HG02763 (cell line): Measurements from ENCODE around the gene GRHL1.
"Not testable (repeated sequence)": the region's sequence is repeated elsewhere in the genome, so short reads cannot be mapped to it uniquely, and the experiment has no call there.

Source experiments
- ATAC-seq: cut with Tn5 transposase; IDR thresholded peaks from one replicate; pipeline ENCODE4 v1.9.1; 2021; ENCODE audit warnings: mild to moderate bottlenecking, moderate library complexity; ENCODE audit not compliant: unreplicated experiment

GRHL1 gene, protein sequence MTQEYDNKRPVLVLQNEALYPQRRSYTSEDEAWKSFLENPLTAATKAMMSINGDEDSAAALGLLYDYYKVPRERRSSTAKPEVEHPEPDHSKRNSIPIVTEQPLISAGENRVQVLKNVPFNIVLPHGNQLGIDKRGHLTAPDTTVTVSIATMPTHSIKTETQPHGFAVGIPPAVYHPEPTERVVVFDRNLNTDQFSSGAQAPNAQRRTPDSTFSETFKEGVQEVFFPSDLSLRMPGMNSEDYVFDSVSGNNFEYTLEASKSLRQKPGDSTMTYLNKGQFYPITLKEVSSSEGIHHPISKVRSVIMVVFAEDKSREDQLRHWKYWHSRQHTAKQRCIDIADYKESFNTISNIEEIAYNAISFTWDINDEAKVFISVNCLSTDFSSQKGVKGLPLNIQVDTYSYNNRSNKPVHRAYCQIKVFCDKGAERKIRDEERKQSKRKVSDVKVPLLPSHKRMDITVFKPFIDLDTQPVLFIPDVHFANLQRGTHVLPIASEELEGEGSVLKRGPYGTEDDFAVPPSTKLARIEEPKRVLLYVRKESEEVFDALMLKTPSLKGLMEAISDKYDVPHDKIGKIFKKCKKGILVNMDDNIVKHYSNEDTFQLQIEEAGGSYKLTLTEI

DNA sequence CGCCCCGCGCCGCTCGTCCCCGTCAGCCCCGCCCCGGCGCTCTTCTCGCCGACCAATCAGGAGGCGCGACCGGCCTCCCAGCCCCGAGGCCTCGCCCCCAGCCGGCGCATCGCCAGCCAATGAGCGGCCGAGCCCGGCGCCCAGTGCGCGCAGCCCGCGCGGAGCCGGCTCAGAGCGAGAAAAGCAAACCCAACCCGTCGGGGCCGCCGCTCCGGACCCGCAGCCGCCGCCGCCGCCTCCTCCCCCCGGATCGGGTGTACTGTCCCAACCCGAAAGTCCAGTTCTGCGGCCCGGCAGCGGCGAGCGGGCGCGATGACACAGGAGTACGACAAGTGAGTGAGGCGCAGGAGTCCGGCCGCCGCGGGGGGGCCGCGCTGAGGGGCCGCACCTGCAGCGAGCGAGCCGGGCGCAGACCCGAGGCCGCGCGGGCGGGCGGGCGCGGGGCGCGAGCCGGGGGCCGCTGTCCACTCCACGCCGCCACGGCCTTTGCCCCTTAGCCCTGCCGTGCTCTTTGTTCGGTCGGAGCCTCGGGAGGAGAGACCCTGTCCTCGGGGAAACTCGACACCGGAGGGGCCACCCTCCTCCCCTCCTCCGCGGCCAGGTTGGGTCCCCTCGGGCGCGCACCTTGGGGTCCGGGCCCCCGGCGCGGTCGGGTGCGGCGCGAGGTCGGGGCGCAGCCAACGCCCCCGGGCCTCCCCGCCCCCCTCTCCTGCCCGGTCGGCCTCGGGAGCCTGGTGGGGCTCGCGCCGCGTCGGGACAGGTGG, at the start of gene GRHL1:
Gene GRHL1, plus strand, starts transcription at position 172 of the 764 bp plus-strand sequence. Its CDS starts 141 bp downstream, at position 313.
- peak; percentile 93 for ATAC-seq

DNA sequence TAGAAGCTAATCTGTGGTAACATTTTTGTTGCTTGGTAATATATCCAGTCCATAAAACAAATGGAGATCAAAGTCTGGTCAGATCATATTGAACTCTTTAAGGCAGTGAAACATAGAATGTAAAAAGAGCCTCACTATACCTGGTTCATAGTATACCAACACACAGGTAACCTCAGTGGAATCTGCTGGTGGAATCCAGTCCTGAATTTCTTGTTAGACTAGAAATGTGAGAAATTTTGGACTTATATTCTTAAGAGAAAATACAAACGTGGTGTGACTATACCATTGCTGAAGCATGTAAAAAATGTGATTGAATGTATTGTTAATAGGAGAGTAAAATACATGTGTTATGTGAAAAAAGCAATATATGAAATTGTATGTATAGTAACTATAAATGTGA, 46.1 kb upstream of the GRHL1 start:
- ATAC-seq, result no peak

DNA sequence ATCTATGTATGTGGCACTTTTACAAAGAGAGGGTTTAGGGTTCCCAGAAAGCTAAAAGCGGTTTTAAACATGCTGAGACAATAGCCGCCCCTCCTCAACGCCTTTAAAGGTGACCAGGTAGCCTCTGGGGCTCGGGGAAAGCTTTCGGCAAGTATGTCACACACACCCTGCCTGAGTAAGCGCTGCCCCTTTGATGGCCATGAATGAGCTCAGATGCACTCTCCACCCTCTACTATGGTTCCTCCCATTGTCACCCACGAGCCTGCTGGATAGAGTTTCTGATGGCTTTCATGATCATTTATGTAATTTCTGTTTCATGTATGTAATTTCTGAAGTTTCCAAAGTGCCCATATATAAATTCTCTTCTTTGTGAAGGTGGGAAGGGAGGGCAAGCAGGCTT, 44.1 kb upstream of the GRHL1 start:
- no peak for ATAC-seq

DNA sequence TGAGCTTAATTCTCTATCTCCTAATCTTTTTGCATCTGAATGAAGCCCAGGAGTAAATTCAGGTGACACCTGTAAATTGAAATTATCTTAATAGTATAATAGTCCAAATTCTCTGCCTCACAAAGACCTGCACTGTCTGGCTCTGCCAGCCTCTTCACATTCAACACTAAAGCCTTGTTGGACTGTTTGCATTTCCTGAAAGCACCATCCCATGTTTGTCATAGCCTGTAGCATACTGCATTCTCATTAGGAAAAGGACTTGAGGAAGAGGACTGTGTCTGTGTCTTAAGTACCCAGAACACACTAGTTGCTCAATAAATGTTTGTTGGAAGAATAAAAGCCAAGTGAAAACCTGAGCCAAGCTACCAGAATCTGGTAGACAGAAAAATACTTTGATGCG, 42.9 kb upstream of the GRHL1 start:
- ATAC-seq, result no peak

DNA sequence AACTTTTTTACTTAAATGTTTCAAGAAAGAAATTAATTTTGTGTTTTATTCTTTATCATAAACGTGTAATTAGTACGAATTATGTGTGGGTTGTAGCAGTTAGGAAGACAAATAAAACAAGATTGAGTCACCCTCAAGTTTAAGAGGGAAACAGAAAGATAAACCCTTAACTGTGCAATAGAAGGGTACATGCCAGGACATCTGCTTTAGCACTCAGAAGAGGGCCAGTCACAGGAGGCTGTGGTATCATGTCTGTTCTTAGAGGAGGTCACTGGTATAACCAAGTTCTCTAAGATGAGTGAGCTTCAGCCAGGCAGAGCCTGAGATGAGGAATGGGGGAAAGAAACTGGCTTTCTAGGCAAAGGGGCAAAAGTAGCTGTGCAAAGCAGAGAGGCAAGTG, 42.4 kb upstream of the GRHL1 start:
- ATAC-seq, result no peak

DNA sequence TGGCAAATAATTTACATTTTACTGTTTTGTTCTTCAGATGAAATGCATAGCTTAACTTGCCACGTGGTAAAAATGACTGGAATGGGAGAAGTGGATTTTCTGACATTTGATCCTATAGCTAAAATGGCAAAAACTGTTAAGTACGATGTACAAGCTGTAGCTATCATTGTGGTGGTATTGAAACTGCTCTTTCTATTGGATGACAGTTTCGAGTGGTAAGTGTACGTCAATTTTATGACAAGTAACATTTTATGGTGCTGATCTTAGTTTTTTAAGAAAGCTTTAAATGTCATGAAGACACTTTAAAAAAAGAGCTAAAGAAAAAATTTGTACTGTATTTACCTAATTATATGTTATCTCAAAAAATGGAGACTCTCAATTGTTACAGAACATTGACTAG, 40.8 kb upstream of the GRHL1 start:
- no peak for ATAC-seq

DNA sequence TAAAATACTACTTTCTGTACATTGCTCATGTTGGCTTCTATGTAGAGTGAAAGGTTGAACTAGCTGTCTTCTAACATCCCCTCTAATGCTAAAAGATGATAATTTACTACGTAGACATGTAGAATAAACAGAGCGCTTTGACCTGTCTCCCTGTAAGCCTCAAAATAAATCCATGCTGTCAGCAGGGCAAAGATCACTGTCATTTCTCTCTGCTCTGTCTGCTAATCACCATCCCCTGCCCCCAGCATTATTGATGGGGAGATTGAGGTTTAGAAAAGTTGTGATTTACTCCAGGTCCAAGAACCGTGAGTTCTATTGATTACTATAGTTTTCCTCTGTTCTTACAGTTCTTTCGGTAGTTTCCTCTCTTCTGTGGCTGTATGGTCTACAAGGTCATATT, 39.0 kb upstream of the GRHL1 start:
- no peak for ATAC-seq

DNA sequence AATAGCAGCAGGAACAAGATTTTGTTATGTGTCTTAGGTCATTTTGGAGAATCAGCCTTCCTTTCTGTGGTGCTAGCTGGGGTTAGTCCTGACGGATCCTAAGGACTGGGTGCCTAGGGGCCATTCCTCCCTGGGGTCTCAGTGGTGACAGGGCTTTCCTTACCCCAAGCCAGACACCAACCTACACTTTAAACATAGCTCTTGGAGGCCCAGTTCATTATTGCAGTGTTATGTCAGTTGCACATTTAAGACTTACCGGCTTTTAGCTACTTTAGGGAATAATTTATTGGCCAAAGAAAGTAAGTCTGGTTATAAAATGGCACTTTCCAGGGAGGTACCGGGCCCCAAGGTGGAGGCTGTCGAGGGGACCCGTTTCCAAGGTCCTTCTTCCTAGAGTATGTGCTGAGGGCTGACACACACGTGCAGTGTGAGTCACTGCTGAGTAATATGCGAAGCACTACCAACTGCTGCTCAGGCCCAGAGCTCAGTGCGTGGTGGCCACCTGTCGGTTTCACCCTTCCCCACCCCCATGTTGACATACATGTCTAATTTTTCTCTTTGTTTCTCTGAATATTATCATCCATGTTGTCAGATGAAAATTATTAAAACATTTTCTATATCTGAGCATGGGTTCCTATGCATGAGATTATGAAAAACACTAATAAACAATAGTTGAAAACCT, 37.0 kb upstream of the GRHL1 start:
- peak; percentile 96 for ATAC-seq

DNA sequence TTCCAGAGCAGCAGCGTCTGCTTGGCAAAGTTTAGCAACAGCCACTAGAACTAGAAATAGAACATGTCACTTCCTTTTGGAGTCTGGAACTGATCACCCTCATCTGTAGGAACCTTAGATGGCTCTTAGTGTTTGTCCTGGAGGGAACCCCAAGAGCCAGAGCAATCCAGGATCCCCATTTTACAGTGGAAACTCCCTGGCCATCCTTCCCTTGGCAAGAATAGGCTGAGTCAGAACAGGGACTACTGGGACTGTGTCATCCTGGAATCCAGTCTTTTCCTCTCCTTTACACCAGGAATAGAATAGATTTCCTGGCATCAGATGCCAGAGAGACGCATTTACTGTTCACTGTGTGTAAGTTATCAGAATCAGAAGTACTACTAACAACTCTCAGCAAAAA, 33.2 kb upstream of the GRHL1 start:
- no peak for ATAC-seq

DNA sequence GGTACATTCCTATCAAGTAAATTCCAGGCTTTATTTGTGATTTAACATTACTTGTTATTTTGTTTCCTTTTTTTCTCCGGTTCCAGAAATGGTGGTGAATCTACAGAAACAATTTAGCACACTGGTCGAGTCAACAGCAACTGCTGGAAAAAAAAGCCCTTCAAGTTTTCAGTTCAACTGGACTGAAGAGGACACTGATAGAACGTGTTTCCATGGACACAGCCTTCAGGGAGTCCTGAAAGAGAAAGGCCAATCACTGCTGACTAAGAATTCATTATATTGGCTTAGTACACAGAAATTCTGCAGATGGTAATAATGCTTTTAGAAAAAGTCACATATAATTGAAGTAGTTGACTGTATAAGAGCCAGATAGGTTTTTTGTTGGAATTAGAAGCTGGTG, 32.0 kb upstream of the GRHL1 start:
- no peak for ATAC-seq

DNA sequence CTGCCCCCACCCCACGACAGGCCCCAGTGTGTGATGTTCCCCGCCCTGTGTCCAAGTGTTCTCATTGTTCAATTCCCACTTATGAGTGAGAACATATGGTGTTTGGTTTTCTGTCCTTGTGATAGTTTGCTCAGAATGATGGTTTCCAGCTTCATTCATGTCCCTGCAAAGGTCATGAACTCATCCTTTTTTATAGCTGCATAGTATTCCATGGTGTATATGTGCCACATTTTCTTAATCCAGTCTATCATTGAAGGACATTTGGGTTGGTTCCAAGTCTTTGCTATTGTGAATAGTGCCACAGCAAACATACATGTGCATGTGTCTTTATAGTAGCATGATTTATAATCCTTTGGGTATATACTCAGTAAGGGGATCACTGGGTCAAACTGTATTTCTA, 24.5 kb upstream of the GRHL1 start:
- not testable (repeated sequence) for ATAC-seq

DNA sequence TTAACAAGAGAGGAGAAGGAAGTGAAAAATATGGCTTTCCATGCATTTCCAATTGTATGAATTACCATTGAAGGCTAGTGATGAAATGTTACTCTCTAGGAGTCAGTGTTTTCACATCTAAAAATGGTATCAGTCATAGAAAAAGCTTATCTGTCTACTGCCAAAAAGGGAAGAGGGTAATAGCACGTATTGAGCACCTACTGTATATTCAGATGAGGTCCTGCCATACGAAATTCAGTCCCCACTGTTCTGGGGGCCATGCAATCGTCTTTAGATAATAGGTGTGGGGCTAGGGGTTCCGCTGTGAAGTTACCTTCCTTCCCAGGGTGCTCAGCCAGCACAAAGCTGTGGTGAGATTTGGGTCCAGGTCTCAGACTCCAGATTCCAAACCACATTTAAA, 14.2 kb upstream of the GRHL1 start:
- no peak for ATAC-seq

DNA sequence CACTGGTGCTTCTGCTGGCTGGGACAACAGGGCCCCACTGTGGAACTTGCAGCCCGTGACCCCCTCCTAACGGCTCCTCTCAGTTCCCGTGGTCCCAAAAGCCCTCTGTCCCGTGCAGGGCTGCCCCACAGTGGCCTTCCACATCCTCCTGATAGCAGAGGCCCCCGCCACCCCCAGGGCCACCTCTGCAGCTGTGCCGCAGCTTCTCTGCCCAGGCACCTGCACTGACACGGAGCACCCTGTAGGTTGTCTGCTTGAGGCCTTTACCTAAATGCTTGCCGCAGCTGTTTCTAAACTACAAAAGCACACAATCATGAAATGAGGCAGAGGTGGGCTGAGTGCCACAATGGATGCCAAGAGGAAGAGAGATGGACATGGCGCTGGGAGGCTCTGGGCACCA, 13.5 kb upstream of the GRHL1 start:
- ATAC-seq, result no peak

DNA sequence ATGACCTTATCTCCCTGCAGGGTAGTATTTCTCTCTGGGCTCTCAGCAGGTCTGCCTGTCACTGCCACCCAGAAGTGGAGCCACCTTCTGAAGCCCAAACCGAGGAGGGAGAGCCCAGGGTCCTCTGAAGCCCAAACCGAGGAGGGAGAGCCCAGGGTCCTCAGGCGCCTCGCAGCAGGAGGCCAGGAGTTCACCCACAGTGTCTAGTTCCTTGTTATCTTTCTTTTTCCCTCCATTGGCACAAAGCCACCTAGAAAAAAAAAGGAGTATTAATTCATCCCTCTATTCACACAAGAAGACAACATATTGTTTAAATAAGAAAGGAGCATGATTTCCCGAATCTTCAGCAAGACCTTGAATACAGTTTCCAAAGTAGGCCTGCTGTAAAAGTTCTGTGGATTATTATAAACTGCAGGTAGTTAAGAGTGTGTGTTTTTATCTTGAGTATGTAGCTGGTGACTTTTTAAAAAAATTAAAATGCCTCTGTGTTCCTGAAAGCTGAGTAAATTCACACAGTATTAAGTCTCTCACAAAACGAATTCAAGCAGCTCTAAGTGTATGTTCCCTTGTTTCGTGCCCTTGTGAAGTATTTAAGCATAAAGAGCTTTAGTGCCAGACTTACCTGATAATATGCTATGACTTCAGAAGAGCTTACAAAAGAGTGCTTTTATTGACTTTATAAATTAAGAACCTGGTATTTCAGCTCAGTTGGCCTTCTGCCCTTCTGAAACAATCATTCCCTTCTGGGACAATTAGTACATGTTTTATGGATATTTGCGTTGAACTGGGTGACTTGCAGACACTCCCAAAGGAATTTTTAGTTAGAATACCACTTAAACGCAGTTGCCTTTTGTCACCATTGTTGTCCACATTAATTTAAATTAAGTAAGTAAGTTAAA, 11.7 kb upstream of the GRHL1 start:
- ATAC-seq, result no peak

DNA sequence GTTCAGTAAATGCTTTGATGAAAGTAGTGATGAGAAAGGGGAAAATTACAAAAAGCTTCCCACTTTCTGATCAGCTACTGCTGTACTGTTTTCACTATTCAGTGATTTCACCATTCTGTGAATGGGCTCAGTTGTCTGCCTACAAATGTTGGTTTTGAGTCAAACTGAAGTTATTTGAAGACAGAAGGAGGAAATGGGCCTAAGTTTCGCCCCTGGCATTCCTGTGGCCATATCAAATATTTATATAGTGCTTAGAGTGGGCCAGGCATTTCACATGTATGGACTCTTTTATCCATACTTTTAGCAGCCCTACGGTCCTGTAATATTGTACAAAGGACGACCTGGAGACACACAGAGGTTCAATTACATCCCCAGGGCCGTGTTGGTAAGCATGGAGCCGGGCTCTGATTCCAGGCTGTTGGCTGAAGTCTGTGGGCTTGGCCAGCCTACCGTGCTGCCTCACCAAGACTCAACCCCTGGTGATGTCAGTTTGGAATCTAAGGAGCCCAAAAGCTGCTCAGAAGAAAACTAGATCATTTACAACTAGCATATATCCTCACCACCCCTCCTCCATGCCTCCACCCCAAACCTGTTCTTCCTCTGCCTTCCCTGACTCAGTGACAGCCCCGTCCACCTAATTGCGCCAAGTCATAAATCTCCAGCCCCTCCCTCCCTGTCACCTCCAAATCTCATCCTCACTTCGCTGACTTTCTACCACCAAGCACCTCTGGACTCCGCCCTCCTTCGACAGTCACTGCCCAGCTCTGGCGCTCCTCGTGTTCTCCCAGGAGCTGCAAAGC, 10.1 kb upstream of the GRHL1 start:
- no peak for ATAC-seq

DNA sequence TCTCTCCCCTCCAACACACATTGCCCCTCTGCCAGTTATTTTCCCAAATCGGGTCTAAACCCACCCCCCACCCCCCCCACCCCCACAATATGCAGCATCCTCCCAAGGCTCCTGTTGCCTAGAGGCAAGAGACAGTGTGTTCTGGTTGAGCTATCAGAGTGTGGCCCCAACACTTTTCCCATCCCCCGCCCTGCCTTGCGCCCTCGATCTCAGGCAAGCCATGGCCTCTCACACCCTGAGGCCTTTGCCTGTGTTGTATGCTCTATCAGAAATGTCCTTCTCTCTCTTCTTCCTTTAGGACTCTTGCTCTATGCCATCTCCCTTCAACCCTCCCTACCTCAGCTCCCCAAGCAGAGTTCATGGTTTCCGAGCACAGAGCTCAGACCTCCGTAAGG, 9.5 kb upstream of the GRHL1 start:
- no peak for ATAC-seq

DNA sequence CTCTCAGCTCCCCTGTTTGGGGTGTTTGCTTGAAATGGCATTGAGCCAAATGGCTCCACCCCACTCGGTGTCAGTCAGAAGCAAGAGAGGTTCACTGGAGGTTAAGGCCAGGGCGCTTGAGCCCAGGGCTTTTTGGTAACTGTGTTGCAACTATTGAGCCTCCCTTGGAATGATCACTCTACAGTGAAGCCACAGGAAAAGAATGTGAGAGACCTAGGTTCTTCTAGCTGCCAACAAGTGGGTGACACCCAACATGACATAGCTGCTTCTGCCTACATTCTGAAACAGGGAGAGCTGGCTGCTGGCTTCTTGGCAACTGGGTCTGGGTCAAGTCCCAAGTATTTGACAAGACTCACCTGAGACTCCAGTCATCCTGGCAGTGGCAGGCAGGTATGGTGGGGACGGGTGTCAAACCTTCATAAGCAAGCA, 7.1 kb upstream of the GRHL1 start:
- ATAC-seq, result no peak

DNA sequence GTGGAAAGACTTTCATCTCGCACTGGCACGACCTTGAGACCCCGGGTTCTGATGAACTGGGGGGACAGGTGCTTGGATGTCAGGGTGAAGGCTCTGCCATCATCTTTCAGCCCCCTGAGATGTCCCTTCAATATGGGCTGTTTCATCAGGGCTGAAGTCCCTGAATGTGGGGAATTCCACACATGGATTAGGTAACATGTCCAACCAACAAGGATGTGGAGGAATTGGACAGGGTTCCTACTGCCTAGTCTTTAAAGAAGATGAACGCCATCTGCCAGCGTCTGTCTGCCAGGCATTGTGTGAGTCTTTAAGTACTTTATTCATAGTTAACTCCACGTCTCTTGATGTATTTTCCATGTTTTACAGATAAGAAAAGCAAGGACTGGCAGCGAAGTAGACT, 5.9 kb upstream of the GRHL1 start:
- no peak for ATAC-seq

DNA sequence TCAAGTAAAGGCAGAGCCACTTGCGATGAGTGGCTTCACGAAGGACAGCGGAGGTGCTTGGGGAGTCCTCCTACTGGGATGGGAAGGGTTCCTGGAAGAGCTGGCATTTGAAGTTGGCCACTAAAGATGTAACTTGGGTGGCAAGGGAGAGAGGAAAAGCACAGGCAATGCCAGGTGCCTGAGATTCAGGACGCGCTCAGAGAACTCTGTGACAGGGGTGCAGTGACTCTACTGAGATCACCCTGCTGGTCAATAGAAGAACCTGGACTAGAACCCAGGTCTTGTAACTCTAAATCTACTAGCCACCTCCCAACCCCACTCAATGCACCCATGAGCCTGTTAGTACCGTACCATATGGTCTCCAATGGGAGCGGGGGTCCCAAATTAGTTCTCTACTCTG, 5.4 kb upstream of the GRHL1 start:
- ATAC-seq, result no peak

DNA sequence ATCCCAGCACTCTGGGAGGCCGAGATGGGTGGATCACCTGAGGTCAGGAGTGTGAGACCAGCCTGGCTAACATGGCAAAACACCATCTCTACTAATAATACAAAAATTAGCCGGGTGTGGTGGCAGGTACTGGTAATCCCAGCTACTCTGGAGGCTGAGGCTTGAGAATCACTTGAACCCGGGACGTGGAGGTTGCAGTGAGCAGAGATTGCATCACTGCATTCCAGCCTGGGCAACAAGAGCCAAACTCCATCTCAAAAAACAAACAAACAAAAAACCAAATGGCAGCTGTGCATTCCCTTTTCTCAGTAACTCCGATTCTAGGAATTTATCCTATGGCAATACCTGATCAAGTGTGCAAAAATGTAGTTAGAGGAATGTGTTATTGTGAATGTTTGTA, 4.7 kb upstream of the GRHL1 start:
- no peak for ATAC-seq
